ENCODE results near the gene IMMP2L. TPM values are rescaled to one million over a fixed set of nuclear protein-coding genes. Genes with fewer than 3 reads are reported as not detected.

Gene IMMP2L
- total RNA-seq, 1 experiment from 2014 or later = 4.9 TPM

DNA sequence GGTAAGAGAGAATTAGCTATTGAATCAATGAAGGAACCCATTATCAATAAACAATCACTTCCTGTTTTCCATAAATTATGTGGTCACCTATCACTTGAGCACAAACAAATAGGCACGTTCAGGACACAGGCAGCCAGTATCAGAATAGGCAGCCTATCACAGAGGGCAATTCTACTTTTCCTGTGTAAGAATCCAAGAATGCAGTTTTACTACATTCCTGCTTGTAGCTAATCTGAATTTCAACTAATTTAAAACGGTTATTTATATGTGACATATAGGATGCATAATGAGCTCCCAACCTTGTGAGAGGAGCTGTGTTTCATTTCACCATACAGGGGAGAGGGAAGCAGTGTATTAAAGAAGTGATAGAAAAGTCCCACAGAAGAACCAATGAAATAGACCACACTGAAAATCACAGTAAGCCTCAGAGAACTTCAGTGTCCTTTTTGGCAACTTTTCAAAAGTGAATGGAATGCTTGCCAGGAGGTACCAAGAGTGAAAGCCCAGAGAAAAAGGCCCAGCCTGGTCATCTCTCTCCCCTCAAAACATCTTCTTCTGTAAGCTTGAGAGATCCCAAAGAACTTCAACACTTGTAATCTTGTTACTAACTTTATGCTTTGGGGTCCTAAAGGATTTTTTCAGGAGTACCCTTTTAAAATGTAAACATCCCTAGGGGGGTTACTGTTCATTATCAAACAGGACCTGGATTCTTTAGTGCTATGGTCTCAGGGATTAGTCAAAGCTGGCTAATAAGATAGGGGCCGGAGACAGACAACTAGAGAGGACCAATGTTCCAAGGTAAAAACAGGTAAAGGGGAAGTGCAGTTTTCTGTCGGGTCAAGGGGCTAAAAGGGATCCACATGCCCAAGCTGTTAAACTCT is 1.3 kb downstream of the IMMP2L start:
- DNase-seq (ENCODE audit: low read depth) = peak; percentile 21

- DNase-seq (ENCODE audit: low read depth) = no peak
Measured at GRCh38 chr7:111558991-111559390, 3.3 kb downstream of the IMMP2L start.

GRCh38 chr7:111556977-111557376 is 5.3 kb downstream of the IMMP2L start:
- no peak for DNase-seq (ENCODE audit: low read depth)

DNA sequence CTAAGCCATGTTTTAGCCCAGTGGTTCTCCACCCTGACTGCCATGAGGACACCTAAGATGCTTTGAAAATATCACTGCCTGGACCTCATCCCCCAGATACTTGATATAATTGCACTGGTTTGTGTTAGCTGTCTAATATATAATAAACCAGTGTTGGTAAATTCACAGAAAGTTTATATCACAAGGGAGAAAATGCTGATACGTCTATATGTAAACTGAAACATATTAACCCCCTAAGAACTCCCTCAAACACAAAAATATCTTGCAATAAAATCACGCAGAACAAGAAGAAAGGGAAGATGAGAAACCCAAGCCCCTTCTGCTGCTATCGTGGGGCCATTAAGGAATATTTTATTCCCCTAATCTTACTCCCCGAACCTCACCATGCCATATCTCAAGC is 8.2 kb downstream of the IMMP2L start:
- no peak for DNase-seq (ENCODE audit: low read depth)

DNA sequence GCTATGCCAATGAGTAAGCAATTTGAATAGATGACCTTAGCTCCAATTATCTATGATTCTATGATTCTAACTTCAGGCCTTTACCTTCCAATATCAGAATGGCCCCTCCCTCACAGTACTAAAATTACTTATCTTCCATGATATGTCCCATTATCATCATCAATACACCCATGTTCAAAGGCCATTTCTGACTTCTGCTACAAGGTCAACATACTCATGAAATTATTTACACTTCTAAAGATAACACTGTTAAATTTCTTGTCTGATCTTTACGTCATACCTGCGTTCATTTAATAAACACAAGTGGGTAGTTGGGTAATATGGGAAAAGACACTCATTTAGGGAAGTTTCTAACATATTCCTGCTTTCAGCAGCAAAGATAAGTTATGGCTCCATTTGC is 21.2 kb downstream of the IMMP2L start:
- no peak for DNase-seq (ENCODE audit: low read depth)

- DNase-seq (ENCODE audit: low read depth) = no peak
Measured at GRCh38 chr7:111540199-111540815, 22.0 kb downstream of the IMMP2L start.

GRCh38 chr7:111537134-111537533 is 25.2 kb downstream of the IMMP2L start:
- no peak for DNase-seq (ENCODE audit: low read depth)

GRCh38 chr7:111535142-111535870 is 27.0 kb downstream of the IMMP2L start:
- DNase-seq (ENCODE audit: low read depth) = no peak

GRCh38 chr7:111532625-111533024 is 29.7 kb downstream of the IMMP2L start:
- DNase-seq (ENCODE audit: low read depth) = no peak

DNA sequence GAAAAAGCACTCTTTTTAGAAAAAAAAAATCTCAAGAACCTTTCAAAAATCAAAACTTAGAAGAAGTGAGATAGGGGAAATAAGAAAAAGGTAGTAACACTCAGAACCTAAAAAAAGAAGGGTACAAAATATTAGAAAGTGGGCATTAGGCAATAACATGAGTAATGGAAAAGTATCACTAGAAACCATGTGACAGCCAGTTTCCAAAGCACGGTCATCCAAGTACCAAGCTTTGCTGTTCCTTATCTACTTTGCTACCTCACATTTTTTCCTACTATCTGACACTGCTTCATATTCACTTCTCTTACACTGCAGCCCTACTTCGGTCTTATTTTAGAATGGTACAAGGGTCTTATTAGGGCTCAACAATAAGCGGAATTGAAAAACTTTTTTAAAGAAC is 30.3 kb downstream of the IMMP2L start:
- DNase-seq (ENCODE audit: low read depth) = no peak

DNA sequence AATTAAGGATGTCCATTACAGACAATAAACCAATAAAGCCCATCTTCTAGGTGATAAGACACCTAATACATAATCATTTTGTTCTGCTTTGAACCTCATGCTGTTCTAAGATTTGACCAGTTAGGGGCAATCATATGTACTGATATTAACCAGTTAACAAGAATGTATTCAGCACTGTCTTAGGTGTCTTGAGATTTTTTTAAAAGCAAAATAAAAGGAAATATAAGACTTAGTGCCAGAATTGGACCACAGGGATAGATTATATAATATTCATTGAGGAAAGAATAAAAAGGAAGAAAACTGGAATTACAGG is 32.0 kb downstream of the IMMP2L start:
- no peak for DNase-seq (ENCODE audit: low read depth)

GRCh38 chr7:111529507-111530355 is 32.6 kb downstream of the IMMP2L start:
- DNase-seq (ENCODE audit: low read depth) = no peak

DNA sequence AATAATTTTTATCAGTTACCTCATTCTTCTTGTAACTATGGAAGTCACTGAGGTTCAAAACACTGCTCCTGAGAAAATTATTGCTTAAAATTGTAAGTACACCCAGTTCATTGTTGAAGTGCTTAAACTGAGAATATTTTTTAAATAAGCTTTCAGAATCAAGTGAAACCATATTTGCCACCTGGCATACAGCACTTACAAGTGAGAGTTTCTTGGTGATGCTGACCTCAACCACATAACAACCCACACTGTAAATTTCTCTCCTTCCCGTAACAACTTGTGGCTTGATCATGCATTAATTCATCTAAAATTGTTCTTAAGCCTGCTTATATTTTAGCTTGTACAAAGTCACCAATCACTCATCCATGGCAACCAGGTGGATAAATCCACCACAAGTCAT is 34.0 kb downstream of the IMMP2L start:
- no peak for DNase-seq (ENCODE audit: low read depth)

- DNase-seq (ENCODE audit: low read depth) = no peak
Measured at GRCh38 chr7:111527545-111527944, 34.7 kb downstream of the IMMP2L start.

GRCh38 chr7:111525100-111525499 is 37.2 kb downstream of the IMMP2L start:
- no peak for DNase-seq (ENCODE audit: low read depth)

- no peak for DNase-seq (ENCODE audit: low read depth)
Measured at GRCh38 chr7:111521660-111522059, 40.6 kb downstream of the IMMP2L start.

DNA sequence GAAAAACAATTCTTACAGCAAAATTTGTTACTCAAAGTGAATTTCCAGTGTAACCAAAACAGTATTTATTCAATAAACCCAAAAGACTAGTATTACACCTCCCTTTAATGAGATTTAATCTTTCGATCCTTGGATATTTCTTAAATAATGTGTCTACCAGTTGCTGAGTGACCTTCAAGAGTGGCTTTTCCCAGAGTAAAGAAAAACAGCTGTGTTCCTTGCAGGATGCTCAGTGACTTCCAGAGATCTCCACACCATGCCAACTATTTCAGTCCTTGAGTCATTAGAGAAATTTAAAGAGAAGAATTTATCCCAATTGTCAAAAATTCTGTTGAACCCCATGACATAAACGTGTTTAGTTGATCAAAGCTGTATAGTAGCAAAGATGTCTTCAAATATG is 44.0 kb downstream of the IMMP2L start:
- DNase-seq (ENCODE audit: low read depth) = no peak

- DNase-seq (ENCODE audit: low read depth) = no peak
Measured at GRCh38 chr7:111517549-111517951, 44.7 kb downstream of the IMMP2L start.

DNA sequence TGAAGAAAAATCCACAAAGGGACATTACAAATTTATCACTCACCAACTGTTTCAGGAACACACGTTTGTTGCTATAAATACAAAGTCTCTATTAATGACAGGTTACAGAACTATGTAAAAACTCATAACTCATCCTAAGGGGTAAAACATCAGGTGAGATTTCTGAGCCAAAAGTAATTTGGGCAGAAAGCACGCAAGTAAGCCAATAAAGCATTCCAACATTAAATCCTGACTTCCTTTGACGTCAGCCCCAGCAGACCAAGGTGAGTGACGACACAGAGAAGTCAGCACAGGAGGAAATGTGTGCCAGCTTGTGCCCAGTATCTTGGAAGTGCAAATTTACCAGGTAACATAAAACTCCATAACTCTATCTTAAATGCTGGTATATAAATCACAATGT is 45.7 kb downstream of the IMMP2L start:
- no peak for DNase-seq (ENCODE audit: low read depth)

DNA sequence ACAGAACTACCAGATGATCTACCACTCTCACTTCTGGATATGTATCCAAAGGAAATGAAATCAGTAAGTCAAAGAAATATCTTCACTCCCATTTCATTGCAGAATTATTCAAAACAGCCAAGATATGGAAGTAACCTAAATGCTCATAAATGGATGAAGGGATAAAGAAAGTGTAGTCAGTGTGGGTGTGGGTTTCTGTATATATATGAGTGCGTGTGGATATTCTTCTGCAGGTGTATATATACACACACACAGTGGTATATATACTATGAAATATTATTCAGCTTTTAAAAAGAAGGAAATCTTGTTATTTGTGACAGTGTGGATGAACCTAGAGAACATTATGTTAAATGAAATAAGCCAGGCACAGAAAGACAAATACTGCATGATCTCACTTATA is 48.7 kb downstream of the IMMP2L start:
- DNase-seq (ENCODE audit: low read depth) = no peak

DNA sequence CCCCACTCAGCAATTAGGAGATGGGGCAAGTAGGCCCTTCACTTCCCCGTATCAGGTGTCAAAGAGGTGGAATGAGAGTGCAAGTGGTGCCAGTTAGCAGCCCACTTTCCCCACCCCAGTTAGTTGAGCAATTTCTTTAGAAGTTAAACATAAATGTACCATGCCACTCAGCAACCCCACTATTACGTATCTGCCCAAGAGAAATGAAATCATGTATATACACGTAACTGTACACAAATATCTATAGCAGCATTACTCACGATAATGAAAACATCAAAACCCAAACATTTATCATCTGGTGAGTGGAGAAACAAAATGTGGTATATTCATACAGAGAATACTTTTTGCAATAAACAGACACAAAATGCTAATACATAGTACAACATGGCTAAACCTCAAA is 50.4 kb downstream of the IMMP2L start:
- no peak for DNase-seq (ENCODE audit: low read depth)

All from HT1080 (cell line).